HCT116 (cell line): ENCODE data around the gene BST1. TPM values are rescaled to one million over a fixed set of nuclear protein-coding genes. Genes with fewer than 3 reads are reported as not detected.

Experiments
- ATAC-seq: fragments of 200-7000 bp; cut with Tn5 transposase; 2 replicates; pipeline ENCODE4 v1.9.1; 2020; ENCODE audit warnings: mild to moderate bottlenecking, moderate library complexity
- BruUV-seq: library from RNA; stranded (reverse); fragments of 400-500 nt; replicated peaks from 2 replicates; lab custom pipeline; 2021; lab: Mats Ljungman, UMichigan
- CTCF ChIA-PET: fragments of 300-600 bp; sonication (Branson Sonifier 250); formaldehyde crosslinking; loops from one replicate; lab custom pipeline; 2021; ENCODE audit warnings: antibody characterized with exemption; lab: Charles Lee
- POLR2A ChIA-PET: fragments of 300-600, 350-600 bp; sonication (Branson Sonifier 250); formaldehyde crosslinking; loops from one replicate; lab custom pipeline; 2021; ENCODE audit warnings: antibody characterized with exemption; lab: Charles Lee
- RAD21 ChIA-PET, 2 experiments: fragments of 300-600 bp; sonication (Branson Sonifier 250); formaldehyde crosslinking; loops; one replicate each; lab custom pipeline; 2023; ENCODE audit warnings: low total read pairs in 2 of 2; ENCODE audit not compliant: uncharacterized antibody in 2 of 2, unreplicated experiment in 2 of 2, low non-redundant PET in 1 of 2; lab: Charles Lee
- DNase-seq: peaks from one replicate; pipeline ENCODE4 v3.0.0-alpha.2; 2010; ENCODE audit warnings: low read depth, low spot score
- H2AFZ ChIP-seq: fragments of 200-600 bp; shearing (Covaris generic), sonication (generic); 2 replicates; pipeline ENCODE4 v1.6.1; 2017; ENCODE audit warnings: low read depth, mixed run types, mixed read lengths, antibody characterized with exemption, low read length; ENCODE audit not compliant: poor library complexity, severe bottlenecking
- H3K27ac ChIP-seq: 2 replicates; pipeline ENCODE4 v1.5.1; 2012; ENCODE audit warnings: low read depth, low read length
- H3K27me3 ChIP-seq: fragments of 200-600 bp; sonication (generic); 2 replicates; pipeline ENCODE4 v1.6.1; 2016; ENCODE audit warnings: mixed run types, low read length, mixed read lengths; ENCODE audit not compliant: insufficient read depth
- H3K36me3 ChIP-seq, 2 experiments: fragments of 200-500 bp in 1 of 2; fragments of 200-600 bp in 1 of 2; sonication (Bioruptor generic) in 1 of 2; sonication (generic) in 1 of 2; 2 replicates each; pipeline versions ENCODE4 v1.5.1 to v1.6.1; 2014 to 2016; ENCODE audit warnings: low read length in 2 of 2, inconsistent platforms in 1 of 2, mixed read lengths in 1 of 2, mixed run types in 1 of 2; ENCODE audit not compliant: insufficient read depth in 2 of 2, control insufficient read depth in 1 of 2
- H3K4me1 ChIP-seq, 2 experiments: fragments of 200-600 bp in 1 of 2; sonication (generic) in 1 of 2; 2 replicates each; pipeline versions ENCODE4 v1.5.1 to v1.6.1; 2012 to 2017; ENCODE audit warnings: low read length in 2 of 2, inconsistent platforms in 1 of 2, mild to moderate bottlenecking in 1 of 2, mixed read lengths in 1 of 2, mixed run types in 1 of 2, moderate library complexity in 1 of 2; ENCODE audit not compliant: insufficient read depth in 2 of 2, control insufficient read depth in 1 of 2
- H3K4me2 ChIP-seq: fragments of 200-600 bp; sonication (generic); 2 replicates; pipeline ENCODE4 v1.6.1; 2017; ENCODE audit warnings: mixed run types, low read length, mixed read lengths
- H3K4me3 ChIP-seq, 2 experiments: fragments of 200-600 bp in 1 of 2; sonication (generic) in 1 of 2; replicated peaks in 1 of 2; 2 replicates each; pipeline ENCODE4 v1.5.1; 2011 to 2016; ENCODE audit warnings: low read length in 2 of 2, control low read depth in 1 of 2, low read depth in 1 of 2, mild to moderate bottlenecking in 1 of 2, mixed read lengths in 1 of 2, mixed run types in 1 of 2
- H3K79me2 ChIP-seq: fragments of 200-600 bp; sonication (generic); 2 replicates; pipeline ENCODE4 v1.6.1; 2017; ENCODE audit warnings: mild to moderate bottlenecking, mixed run types, low read length, moderate library complexity, mixed read lengths; ENCODE audit not compliant: insufficient read depth
- H3K9ac ChIP-seq: fragments of 200-600 bp; sonication (generic); 2 replicates; pipeline ENCODE4 v1.6.1; 2016; ENCODE audit warnings: low read length, mixed read lengths
- H3K9me2 ChIP-seq: fragments of 200-600 bp; sonication (generic), shearing (Covaris generic); 2 replicates; pipeline ENCODE4 v1.6.1; 2017; ENCODE audit warnings: mixed run types, mild to moderate bottlenecking, moderate library complexity; ENCODE audit not compliant: insufficient read depth
- H3K9me3 ChIP-seq, 2 experiments: fragments of 200-500 bp in 1 of 2; fragments of 200-600 bp in 1 of 2; sonication (Bioruptor generic) in 1 of 2; sonication (generic) in 1 of 2; 2 replicates each; pipeline ENCODE4 v1.6.1; 2014 to 2017; ENCODE audit warnings: low read length in 2 of 2, mixed read lengths in 2 of 2, inconsistent platforms in 1 of 2, low read depth in 1 of 2, mild to moderate bottlenecking in 1 of 2, mixed run types in 1 of 2, moderate library complexity in 1 of 2; ENCODE audit not compliant: control insufficient read depth in 1 of 2, insufficient read depth in 1 of 2
- H4K20me1 ChIP-seq: fragments of 200-600 bp; sonication (generic), shearing (Covaris generic); 2 replicates; pipeline ENCODE4 v1.6.1; 2017; ENCODE audit warnings: mixed run types, mild to moderate bottlenecking, moderate library complexity; ENCODE audit not compliant: insufficient read depth
- ATF3 ChIP-seq: IDR thresholded peaks from 2 replicates; pipeline ENCODE4 v1.6.1; 2012
- CTCF ChIP-seq, 3 experiments: fragments of 200-600 bp in 1 of 3; sonication (generic) in 1 of 3; IDR thresholded peaks in 2 of 3; conservative IDR thresholded peaks in 1 of 3; 2 replicates each; pipeline ENCODE4 v1.5.1; 2012 to 2017; ENCODE audit warnings: low read depth in 2 of 3, low read length in 2 of 3, antibody characterized with exemption in 1 of 3, borderline replicate concordance in 1 of 3, control low read depth in 1 of 3, mild to moderate bottlenecking in 1 of 3, mixed read lengths in 1 of 3, mixed run types in 1 of 3, moderate library complexity in 1 of 3; ENCODE audit not compliant: insufficient read depth in 1 of 3
- EGR1 ChIP-seq: IDR thresholded peaks from 2 replicates; pipeline ENCODE4 v1.6.1; 2012; ENCODE audit warnings: low read depth
- EZH2 ChIP-seq: fragments of 200-600 bp; sonication (generic); IDR thresholded peaks from 2 replicates; pipeline ENCODE4 v1.6.1; 2017; ENCODE audit warnings: antibody characterized with exemption, mixed run types
- EZH2phosphoT487 ChIP-seq: fragments of 200-600 bp; IDR thresholded peaks from 2 replicates; pipeline ENCODE4 v1.6.1; 2018; ENCODE audit warnings: antibody characterized with exemption, borderline replicate concordance
- FOSL1 ChIP-seq: IDR thresholded peaks from 2 replicates; pipeline ENCODE4 v1.6.1; 2012; ENCODE audit warnings: low read depth
- JUND ChIP-seq: IDR thresholded peaks from 2 replicates; pipeline ENCODE4 v1.6.1; 2012
- MAX ChIP-seq: IDR thresholded peaks from 2 replicates; pipeline ENCODE4 v1.6.1; 2012
- POLR2AphosphoS5 ChIP-seq: IDR thresholded peaks from 2 replicates; pipeline ENCODE4 v1.6.1; 2011; ENCODE audit warnings: mild to moderate bottlenecking, low read depth, low read length, moderate library complexity
- SIN3A ChIP-seq: IDR thresholded peaks from 2 replicates; pipeline ENCODE4 v1.6.1; 2012; ENCODE audit warnings: low read depth
- SP1 ChIP-seq: IDR thresholded peaks from 2 replicates; pipeline ENCODE4 v1.6.1; 2012; ENCODE audit warnings: low read depth
- TCF7L2 ChIP-seq: IDR thresholded peaks from 2 replicates; pipeline ENCODE4 v1.7.0; 2011; ENCODE audit warnings: borderline replicate concordance, inconsistent platforms; ENCODE audit not compliant: insufficient read depth, insufficient read length; ENCODE audit errors: extremely low read depth
- YY1 ChIP-seq: IDR thresholded peaks from 2 replicates; pipeline ENCODE4 v1.6.1; 2011; ENCODE audit warnings: low read length, low read depth, moderate library complexity, mild to moderate bottlenecking; ENCODE audit not compliant: insufficient replicate concordance; ENCODE audit errors: extremely low read depth
- ZBTB33 ChIP-seq: IDR thresholded peaks from 2 replicates; pipeline ENCODE4 v1.6.1; 2011; ENCODE audit warnings: mild to moderate bottlenecking, low read length, moderate library complexity; ENCODE audit not compliant: insufficient replicate concordance; ENCODE audit errors: extremely low read depth
- ZFX ChIP-seq: fragments of 450-650 bp; IDR thresholded peaks from 2 replicates; pipeline ENCODE4 v1.6.1; 2017
- ZNF274 ChIP-seq: fragments of 200-500 bp; sonication (Bioruptor generic); IDR thresholded peaks from 2 replicates; pipeline ENCODE4 v1.6.1; 2014; ENCODE audit warnings: mild to moderate bottlenecking, low read depth, low read length, inconsistent platforms
- intact Hi-C: fragments of 100-400 bp; cut with micrococcal nuclease; formaldehyde crosslinking; loops from 2 replicates; pipeline ENCODE4 v1.10.0; 2022
- total RNA-seq: library from RNA; stranded (reverse); gene quantifications from one replicate; pipeline ENCODE4 v1.2.1, GENCODE V29; 2021; ENCODE audit not compliant: unreplicated experiment

The BST1 gene
- total RNA-seq, 1 experiment from 2014 or later, result 0.44 TPM

GRCh38 chr4:15703439-15703838 lies 574 bp downstream of the BST1 start:
- Histone ChIP-seq H3K4me1 (no peaks in the 10 kb centered on the region), H3K4me3 (no peak overlapping the region), H3K79me2 (no peaks in the 10 kb centered on the region), H3K9ac (no peak overlapping the region), H3K9me3 (no peaks in the 10 kb centered on the region), H4K20me1 (no peaks in the 10 kb centered on the region), H3K27me3 (no peaks in the 10 kb centered on the region), H3K36me3 (no peaks in the 10 kb centered on the region), H3K27ac (no peak overlapping the region), H3K9me2 (no peaks in the 10 kb centered on the region), H2AFZ (no peak overlapping the region), H3K4me2 (no peak overlapping the region)
- ChIA-PET RAD21 (no interaction called here), POLR2A (no interaction called here), CTCF (no interaction called here)
- BruUV-seq, result no TSS peak
- no peak for ATAC-seq
- intact Hi-C loops, result no loop called here
- DNase-seq, result no peak
- TF ChIP-seq POLR2AphosphoS5 (no peak), ZNF274 (no peak), FOSL1 (no peak), MAX (no peak), JUND (no peak), ZFX (no peak), TCF7L2 (no peak), EGR1 (no peak), ZBTB33 (no peak), SIN3A (no peak), EZH2 (no peak), CTCF (IDR thresholded peaks at IDR 0.05 in 2 of 3, conservative IDR thresholded peaks at IDR 0.05 in 1 of 3; ENCODE audit: borderline replicate concordance in 1 of 3, insufficient read depth in 1 of 3, low read depth in 2 of 3, low read length in 2 of 3) (no peak), YY1 (no peak), ATF3 (no peak), SP1 (no peak), EZH2phosphoT487 (no peak)
